Mammary epithelial cell (primary cell): ENCODE measurements around the gene PKD1L1.

Source experiments
- CTCF ChIP-seq, 2 donors: IDR thresholded peaks in 1 of 2; conservative IDR thresholded peaks in 1 of 2; 2 replicates each; pipeline ENCODE4 v1.5.1; 2011 to 2012; ENCODE audit warnings: inconsistent platforms in 2 of 2, low read length in 2 of 2, mild to moderate bottlenecking in 2 of 2, control low read depth in 1 of 2, low read depth in 1 of 2; ENCODE audit not compliant: insufficient read depth in 1 of 2; ENCODE audit errors: extremely low read depth in 1 of 2
- EZH2 ChIP-seq: IDR thresholded peaks from 2 replicates; pipeline ENCODE4 v1.6.1; 2012; ENCODE audit warnings: low read length, inconsistent platforms, borderline replicate concordance

GRCh38 chr7:47875406-47875805 lies 72.9 kb downstream of the PKD1L1 start:
- TF ChIP-seq CTCF (conservative IDR thresholded peaks at IDR 0.05 in 1 of 2, IDR thresholded peaks at IDR 0.05 in 1 of 2; ENCODE audit: extremely low read depth in 1 of 2, insufficient read depth in 1 of 2, low read depth in 1 of 2, low read length in 2 of 2) = no peak
- no peak for TF ChIP-seq EZH2
